GM18526 (cell line): ENCODE results near the gene SATB2.

Experiments
- POLR2A ChIP-seq: IDR thresholded peaks from 3 replicates; pipeline ENCODE4 v1.6.1; 2011; ENCODE audit not compliant: insufficient read length; ENCODE audit errors: extremely low read depth

SATB2 gene

DNA sequence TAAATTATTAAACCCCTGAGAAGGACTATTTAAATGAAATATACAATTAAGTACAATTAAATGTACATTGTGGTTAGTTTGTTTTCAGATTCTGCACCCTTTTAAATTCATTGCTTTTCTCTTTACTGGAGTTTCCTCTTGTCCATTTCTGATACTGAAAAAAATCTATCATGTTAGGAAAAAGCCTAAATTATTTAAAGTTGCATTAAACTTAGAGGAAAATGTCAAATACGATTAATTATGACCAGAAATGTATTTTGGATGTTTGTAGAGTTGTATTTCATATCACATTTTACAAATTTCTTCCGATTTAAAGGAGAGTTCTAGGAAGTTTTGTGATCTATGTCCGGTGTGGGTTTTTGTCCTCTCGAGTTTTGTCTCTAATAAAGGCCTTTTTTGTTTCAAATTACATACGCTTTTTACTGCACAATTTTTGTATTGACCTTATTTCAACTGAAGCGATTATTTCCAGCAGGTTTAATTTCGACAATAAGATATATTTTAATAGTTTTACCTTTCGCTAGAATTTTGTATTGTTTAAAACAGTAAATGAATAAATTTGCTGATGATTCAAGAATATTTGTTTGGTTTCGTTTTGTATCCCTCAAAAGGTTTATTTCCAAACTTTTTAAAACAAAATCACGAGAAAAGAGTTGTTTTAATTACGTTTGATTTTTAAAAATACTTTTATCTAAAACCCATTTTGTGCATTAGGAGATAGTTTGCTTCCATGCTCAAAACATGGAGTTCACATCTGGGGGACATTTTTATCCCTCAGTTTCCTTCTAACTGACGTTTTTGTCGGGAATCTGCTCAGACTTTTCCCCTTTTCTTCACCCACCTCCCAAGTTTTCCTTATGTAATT lies 3.3 kb upstream of the SATB2 start:
- no peak for TF ChIP-seq POLR2A

GRCh38 chr2:199460101-199460671 lies 2.4 kb upstream of the SATB2 start:
- TF ChIP-seq POLR2A: no peak

DNA sequence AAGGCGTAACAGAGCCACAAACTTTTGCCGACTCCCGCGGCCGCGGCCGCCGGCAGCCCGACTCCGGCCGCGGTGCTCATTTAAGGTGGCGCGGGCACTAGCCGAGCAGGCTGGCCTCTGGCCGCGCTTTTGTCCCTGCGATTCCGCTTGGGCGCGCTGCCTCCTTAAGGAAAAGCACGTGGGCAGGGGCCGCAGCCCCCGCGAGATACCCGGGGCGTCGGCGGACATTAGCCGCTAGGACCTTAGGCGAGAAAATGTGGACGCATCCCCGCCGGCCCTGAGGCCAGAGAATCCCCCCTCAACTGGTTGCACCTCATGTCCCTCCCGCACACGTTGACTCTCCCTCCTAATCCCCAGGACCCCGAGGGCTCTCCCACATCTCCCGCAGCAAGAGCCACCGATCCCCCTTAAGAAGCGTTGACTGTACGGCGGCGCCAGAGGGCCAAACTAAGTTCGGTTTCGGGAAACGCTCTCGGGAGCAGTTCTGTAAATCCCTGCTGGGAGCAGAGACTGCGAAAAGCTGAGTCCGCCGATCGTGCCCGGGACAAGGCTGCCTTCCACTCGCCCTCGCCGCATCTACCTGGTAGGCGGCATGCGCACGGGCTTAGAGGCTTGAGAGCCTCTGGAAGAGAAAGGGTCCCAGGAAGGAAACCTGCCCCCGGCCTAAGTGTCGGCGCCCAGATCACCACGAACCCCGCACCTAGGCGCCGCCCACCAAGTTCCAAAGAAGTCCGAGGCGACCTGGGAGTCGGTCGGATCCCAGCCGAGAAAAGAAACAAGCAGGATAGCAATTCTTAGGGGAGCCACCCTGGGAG lies 1.8 kb upstream of the SATB2 start:
- no peak for TF ChIP-seq POLR2A

GRCh38 chr2:199458806-199459285 lies 1.1 kb upstream of the SATB2 start:
- TF ChIP-seq POLR2A: no peak

DNA sequence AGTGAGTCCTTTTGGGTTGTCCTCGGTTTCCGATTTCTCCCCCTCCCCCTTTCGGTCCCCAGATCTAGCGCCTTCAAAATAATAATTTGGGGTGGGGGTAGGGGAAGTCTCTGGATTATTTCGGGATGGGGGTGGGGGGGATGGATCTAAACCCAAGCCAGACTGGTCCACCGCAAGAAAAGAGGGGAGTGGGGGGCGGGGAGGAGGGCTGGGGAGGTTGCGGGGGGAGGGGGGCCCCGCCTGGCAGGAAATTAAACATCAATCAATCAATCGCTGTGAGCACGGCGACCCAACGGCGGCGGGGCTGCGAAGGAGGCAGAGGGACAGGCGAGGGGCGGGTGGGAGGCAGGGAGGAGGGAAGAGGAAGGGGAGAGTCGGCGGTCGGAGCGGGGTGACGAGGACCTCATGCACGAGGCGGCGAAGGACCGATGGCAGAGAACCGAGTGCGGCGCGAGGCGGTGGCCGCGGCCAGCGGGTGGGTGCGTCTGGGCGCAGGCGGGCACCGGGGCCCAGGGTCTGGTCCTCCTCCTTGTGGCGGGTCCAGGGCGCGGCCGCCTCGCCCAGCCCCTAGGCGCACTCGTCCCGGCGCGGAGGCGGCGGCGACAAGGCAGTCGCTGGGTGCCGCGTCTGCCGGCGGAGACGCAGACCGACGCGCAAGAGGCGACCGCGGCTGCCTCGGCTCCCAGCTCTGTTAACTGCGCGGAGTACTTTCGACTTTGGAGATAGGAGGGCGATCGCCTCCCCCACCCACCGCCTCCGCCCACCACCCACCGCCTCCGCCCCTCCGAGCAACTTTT lies 468 bp upstream of the SATB2 start:
- TF ChIP-seq POLR2A: no peak

DNA sequence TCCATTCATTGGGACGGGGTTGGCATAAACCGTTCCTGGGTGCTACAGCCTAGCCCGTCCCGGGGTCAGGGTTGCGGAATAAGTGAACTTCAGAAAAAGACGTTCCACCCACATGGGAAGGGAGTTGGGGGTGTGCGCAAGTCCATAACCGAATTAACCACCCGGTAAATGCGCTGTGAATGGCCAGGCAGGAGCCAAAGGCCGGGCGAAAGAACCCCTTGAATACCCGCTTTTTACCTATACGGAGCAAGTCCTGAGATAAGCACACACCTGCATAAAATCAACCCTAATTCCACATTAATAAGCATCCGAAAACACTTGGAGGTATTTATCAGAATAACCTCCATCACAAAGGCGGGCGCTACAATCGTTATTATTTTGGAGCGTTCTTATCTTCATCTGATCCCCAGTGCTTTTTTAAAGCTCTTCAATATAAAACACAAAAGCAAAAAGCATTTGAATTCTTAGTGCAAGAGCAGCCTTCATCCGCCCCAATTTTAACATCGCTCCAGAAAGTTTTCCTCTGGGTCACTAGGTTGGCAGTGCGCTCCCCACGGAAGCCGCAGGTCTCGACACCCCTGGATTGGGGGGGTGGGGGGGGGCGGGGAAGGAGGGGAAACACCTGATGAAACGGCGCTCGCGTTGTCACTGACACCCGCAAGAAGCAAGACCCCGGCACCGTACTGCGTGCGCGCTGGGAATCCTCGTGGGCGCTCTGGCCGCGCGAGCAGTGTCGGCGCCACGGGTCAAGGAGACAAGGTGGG lies 1.2 kb downstream of the SATB2 start:
- TF ChIP-seq POLR2A: no peak

DNA sequence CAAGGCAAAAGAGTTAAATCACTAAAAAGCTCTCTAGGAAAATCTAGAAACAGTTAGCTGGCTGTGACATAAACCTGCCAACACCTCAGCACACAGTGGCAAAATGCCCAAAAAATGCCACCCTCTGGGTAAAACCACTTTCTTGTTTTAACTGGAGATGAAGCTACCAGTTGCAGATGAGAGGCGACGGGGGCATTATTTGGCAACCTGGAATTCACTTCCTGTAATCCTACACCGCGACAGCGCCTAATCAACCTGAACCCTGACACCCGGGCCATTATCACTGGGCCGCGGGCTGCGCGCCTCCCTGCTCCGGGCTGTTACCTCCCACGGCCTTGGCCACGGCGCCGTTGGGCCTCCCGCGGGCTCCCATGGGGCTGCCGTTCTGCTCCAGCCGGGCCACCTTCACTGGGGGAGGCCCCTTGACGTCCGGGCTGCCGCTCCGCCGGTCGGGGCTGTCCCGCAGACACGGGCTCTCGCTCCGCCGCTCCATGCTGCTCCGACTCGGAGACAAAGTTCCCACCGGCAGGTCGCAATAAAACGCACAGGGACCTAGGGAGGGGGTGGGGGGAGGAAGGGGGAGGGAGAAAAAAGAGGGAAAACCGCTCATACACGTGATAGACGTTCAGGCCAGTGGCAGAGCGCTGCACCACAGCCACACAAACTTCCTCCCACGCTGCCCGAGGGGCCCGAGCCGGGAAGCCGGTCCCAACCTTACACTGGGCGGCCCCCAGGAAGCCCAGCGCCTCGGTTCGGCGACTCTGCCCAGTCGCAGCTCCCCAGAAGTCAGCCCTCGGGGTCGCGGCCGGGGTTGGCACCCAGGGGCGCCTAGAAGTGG lies 2.0 kb downstream of the SATB2 start:
- TF ChIP-seq POLR2A: no peak

DNA sequence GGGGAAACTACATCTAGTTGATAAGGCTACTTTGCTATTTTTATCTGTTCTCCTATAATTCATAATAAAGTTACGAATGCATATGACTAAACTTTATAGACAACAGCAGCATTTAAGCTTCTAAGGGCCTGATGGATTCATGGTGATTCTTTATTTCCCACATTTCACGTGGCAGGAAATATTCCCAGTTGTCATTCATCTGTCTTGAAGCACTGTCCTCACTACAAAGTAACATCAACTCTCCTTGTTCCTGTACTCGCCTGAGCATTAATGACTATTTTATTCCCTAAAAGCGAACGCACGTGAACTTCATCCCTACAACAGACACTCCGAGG lies 2.6 kb downstream of the SATB2 start:
- no peak for TF ChIP-seq POLR2A

GRCh38 chr2:199452991-199453379 lies 4.8 kb downstream of the SATB2 start:
- no peak for TF ChIP-seq POLR2A

DNA sequence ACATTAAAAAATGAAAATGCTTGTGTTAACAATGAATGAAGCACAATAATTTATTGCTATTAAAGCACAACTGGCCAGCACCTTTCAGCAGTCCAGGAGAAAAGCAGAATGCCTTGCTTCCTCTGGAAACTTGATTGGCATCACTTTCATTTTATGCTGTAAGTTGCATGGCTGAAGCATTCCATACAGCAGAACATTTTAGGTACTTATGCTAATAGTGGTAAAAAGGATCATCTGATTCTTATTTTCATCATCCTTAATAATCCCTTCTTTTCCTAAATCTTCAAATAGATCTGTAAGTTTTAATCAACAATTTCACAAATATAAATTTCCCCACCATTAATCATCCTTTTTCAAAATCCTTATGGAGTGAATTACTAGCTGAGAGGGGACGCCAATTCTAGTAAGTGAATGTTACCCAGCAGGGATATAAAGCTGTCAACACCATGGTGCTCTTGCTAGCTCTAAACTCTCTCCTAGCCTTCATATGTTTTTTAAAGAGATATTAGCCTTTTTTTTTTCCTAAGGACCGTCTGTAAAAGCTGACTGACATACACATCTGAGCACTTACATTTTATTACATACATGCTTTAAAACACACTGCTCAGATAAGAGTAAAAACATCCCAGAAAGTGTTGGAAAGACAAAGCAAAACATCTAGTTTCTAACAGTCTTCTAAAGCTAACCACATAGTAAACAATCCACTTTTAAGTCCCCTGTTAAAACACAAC lies 5.3 kb downstream of the SATB2 start:
- no peak for TF ChIP-seq POLR2A

DNA sequence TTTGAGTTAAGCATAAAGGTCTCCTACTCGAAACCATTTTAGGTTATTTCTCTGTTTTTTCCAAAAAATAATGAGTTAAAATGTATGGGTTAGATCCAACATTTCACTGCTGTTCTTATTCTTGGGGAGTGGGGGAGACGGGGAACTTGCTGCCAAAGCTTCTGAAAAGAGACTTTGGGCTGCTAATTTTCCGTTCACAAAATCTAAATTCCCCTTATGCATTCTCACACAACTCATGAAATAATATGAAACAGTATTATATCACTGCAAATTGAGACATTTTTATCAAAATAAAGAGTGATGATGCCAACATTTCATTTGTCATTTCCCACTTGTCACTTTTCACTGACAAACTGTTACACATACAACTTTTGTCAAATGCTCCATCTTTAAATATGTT lies 7.8 kb downstream of the SATB2 start:
- TF ChIP-seq POLR2A: no peak

DNA sequence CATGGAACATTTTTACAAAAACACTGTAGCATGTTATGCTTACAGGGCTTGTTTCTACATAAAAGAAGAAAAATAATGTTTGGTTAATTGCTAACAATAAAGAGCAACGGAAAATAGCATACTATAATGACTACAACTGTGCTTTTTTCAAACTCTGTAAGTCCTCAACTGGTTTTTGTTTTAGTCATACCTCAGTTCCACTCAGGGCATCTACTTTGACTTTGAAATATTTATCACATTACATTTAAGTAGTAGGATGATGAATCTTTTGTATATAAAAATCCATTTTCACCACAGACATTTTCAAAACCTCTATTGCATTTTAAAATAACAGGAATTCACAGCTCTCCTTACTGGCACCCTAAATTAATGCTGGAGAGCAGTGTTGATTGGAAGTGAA lies 8.3 kb downstream of the SATB2 start:
- TF ChIP-seq POLR2A: no peak

DNA sequence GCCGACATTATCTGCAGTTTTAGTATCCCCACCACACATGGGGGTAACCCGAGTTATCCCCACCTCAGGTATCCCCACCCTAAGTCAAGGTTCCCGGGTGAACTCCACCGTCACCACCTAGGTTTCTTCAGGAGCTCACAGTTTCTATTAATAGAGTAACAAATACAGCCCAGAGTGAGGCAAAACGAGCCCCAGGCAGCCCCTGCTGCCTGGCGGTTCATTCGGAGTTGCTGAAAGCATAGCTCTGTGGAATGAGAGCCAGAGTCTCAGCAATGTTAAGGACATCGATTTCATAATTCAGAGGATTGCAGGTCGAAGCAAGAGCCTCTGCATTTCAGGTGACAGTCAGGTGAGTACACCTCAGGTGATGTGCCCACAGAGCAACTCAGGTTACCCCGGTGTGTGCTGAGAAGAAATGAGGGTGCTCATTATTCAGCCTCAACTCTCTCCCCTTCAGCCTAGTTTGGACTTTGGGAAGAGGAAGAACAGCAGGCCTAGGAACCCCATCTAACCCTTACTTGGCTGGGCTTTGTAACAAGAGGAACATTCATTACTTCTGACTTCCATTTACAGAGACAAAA lies 10.7 kb downstream of the SATB2 start:
- no peak for TF ChIP-seq POLR2A

DNA sequence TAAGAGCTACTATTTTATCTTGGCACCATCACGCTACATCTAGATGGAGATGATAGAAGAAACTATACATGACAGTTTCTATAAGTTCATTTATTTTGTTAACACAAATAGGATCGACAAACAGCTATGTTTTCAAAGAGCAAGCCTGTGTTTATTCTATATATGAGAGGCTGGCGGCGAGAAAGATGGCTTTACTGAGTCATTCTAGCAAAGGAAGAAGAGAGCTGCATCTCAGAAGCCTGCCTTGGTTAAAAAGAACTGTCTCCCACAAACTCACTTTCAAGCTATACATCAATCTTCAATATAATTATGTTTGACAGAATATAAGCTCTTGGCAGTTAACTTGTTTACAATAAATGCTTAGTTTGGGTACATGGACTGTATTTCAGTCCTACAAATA lies 13.0 kb downstream of the SATB2 start:
- no peak for TF ChIP-seq POLR2A
